MM.1S (cell line): ENCODE measurements around the gene STK17A.

Experiments used
- EZH2 ChIP-seq: fragments of 300-600 bp; sonication (generic); optimal IDR thresholded peaks from 2 replicates; pipeline ENCODE3; 2017; ENCODE audit warnings: low read depth, mild to moderate bottlenecking, antibody characterized with exemption, low read length, mixed read lengths
- EZH2phosphoT487 ChIP-seq: fragments of 300-600 bp; sonication (generic); IDR thresholded peaks from 2 replicates; pipeline ENCODE4 v1.6.1; 2018; ENCODE audit warnings: antibody characterized with exemption, low read length
- TF ChIP-seq, protein P1 (sequence below): fragments of 300-600 bp; sonication (generic); IDR thresholded peaks from 2 replicates; pipeline ENCODE4 v1.5.1; 2016; ENCODE audit warnings: antibody characterized with exemption, low read length, mixed read lengths

DNA sequence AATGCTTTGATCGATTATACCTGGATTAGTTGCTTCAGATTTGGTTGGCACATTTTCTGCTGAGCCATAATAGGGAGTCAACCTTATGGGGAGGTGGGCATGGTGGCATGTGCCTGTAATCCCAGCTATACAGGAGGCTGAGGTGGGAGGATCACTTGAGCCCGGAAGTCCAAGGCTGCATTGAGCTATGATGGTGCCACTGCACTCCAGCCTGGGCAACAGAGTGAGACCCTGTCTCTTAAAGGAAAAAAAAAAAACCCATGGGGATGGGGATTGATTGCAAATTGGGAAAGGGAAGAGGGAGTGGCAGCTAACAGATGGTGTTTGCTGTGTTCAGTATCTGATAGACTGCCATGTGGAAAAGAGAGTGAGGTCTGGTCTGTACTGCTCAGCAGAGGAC lies 11.1 kb downstream of the STK17A start:
- TF ChIP-seq, protein P1, sequence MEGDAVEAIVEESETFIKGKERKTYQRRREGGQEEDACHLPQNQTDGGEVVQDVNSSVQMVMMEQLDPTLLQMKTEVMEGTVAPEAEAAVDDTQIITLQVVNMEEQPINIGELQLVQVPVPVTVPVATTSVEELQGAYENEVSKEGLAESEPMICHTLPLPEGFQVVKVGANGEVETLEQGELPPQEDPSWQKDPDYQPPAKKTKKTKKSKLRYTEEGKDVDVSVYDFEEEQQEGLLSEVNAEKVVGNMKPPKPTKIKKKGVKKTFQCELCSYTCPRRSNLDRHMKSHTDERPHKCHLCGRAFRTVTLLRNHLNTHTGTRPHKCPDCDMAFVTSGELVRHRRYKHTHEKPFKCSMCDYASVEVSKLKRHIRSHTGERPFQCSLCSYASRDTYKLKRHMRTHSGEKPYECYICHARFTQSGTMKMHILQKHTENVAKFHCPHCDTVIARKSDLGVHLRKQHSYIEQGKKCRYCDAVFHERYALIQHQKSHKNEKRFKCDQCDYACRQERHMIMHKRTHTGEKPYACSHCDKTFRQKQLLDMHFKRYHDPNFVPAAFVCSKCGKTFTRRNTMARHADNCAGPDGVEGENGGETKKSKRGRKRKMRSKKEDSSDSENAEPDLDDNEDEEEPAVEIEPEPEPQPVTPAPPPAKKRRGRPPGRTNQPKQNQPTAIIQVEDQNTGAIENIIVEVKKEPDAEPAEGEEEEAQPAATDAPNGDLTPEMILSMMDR: no peak
- no peak for TF ChIP-seq EZH2
- no peak for TF ChIP-seq EZH2phosphoT487
